GM21360 (cell line): ENCODE results near the gene SLC17A7.

ENCODE experiments used
- ATAC-seq: cut with Tn5 transposase; IDR thresholded peaks from one replicate; pipeline ENCODE4 v1.9.1; 2021; ENCODE audit warnings: mild to moderate bottlenecking, moderate library complexity; ENCODE audit not compliant: unreplicated experiment

SLC17A7 gene

DNA sequence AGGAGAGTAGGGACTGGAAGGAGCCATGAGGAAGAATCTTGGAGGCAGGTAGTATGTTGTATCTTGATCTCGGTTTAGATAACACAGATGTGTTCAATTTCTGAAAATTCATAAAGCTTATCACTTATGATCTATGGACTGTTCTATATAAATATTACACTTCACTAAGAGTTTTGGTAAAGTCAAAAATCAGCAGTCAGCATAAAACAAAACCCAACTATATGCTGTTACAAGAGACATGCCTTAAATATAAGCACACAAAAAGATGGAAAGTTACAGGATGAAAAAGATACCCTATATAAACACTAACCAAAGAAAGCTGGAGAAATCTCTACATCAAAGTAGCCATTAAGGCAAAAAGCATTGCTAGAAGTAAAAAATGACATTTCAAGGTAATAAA lies 57.7 kb downstream of the SLC17A7 start:
- ATAC-seq = no peak

DNA sequence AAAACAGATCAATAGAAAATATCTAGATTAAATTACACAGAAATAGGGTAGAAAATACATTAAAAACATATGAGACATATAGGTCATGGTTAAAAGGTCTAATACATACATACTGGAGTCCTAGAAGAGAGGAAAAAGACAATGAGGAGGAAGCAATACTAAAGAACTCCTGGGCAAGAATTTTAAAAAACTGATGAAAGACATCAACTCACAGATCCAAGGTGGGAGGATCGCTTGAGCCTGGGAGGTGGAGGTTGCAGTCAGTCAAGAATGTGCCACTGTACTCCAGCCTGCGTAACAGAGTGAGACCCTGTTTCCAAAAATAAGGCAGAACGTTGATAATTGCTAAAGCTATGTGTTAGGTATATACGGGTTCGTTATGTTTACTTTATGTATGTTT lies 58.7 kb downstream of the SLC17A7 start:
- no peak for ATAC-seq

DNA sequence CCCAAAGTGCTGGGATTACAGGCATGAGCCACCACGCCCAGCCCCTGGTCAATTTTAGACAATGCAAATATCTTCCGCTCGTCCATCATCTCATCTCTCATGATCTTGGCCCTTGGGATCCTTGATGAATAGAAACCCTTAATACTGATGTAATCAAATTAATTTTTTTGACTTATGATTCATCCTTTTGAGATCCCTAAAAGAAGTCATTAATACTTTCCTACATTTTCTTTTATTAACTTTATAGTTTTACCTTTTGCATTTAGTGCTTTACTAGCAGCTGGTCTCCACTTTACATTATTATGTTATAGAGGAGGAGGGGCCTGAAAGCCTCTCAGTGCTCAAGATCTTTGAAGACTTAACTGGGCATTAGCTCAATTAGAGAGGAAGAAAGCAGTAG lies 60.9 kb downstream of the SLC17A7 start:
- ATAC-seq = no peak
